HG02798 (cell line): ENCODE measurements around the gene MYH8.

Experiments
- ATAC-seq: cut with Tn5 transposase; IDR thresholded peaks from one replicate; pipeline ENCODE4 v1.9.1; 2021; ENCODE audit warnings: mild to moderate bottlenecking; ENCODE audit not compliant: unreplicated experiment, poor library complexity

Gene MYH8

DNA sequence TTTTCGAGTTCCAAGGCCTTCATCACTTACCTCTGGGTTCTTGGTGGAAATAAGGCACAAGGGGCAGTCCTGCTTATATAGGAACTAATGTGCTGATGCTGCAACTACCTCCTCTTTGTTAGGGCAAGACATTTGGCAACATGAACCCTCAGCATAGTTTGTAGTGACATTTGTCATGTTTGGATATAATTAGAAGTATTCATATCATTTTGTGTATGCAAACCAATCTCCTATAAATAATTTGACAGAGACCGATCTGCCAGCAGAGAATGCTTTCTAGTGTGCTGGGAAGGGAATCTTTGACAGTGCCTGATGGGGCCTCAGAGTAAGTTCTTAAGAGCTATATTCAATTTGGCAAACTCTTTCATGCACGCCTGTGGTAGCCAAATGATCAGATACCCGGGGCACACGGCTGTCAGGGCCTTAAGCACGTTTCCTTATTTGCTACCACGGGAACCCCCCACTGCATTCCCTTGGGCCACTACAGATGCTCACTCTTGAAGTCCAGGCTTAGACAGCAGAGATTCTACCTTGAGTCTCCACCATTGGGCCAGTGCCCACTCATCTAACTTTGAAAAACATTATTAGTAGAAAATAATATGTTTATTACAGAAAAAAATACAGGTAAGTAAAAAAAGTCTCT, at the start of gene MYH8:
TSS of gene MYH8 (minus strand) at position 51 of the 643 bp plus-strand sequence. CDS start 1,723 bp downstream, outside the sequence.
- no peak for ATAC-seq

DNA sequence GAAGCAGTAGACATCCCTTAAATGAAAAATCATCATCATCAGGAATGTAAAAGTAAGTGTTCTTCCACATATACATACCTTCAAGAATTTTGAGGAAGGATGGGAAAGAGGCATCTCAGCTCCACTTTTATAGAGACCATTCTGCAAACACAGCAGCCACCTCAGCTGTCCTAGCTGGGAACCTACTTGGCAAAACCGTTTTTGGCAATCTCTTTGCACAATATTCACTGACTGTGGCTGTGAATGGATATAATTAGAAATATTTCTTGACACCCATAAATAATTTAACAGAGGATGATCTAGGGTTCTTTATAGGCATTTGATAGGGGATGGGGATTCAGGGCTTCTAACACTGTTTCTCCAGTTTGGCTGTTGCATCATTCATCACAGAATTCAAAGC, 47.7 kb upstream of the MYH8 start, which contains the start of gene MYH4:
TSS of gene MYH4 (minus strand) at position 101 of the 400 bp plus-strand sequence. CDS start 2,814 bp downstream, outside the sequence.
- no peak for ATAC-seq

DNA sequence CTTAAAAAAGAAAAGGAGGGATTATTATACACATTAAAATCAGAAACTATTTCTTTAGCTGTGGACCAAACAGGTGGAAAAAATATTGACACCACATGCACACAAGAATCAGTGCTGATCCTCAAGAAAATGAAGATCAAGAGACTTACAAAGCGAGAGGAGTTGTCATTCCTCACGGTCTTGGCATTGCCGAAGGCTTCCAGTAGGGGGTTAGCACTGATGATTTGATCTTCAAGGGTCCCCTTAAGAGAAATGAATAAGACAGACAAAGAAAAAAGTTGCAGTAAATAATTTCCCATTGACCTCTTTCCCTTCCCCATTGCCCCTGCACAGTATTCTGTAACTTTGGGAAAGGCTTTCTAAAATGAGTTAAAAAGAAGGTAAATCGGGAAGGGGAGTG, 41.7 kb upstream of the MYH8 start:
- no peak for ATAC-seq

DNA sequence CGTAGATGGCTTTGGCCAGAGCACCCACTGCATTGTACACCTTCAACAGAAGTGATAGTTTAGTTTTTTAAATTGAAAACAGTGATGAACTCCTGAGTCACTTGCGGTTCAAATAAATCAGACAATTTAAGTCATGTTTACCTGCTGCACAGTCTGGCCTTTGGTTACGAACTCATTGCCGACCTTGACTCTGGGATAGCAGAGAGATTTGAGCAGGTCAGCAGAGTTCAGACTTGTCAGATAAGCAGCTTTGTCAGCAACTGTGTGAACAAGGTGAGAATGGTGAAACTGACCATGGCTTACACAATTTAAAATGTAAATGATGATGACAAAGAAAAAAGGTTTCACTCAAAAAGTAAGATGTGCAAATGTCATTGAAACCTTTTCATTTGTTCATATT, 38.3 kb upstream of the MYH8 start:
- ATAC-seq, result no peak

DNA sequence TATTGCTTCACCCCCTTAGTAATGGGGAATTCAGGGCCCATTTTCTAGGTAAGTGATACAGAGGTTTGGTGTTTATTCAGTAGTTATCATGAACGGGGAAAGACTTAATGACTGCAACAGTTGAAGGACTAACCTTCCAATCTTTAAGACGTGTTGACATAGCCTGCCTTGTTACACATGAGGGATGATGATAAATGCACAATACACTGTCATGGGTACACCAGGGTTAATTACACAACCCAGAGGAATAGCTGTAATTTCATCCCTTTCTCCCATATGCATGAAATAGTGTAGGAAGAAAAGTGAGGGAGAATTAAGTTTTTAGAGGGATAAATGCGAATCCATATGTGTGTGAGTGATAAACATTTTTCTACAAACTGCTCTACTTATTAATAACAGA, 37.0 kb upstream of the MYH8 start:
- no peak for ATAC-seq

DNA sequence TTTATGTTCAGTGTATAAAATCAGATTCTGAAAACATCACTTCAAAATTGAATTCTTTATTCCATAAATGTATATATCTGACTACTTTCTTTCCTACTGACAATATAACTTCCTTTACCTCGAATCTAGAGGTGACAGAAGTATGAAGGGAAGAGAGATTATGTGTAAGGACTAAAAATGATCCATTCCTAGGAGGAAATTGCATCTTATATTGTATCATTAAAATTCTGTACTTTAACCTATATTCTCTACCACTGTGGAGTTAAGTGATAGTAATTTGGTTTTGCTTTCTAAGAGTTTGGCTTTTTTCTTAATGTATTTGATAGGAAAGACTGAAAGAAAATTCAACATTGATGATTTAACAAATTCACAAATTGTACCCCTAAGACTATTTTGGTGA, 36.2 kb upstream of the MYH8 start:
- ATAC-seq, result no peak

DNA sequence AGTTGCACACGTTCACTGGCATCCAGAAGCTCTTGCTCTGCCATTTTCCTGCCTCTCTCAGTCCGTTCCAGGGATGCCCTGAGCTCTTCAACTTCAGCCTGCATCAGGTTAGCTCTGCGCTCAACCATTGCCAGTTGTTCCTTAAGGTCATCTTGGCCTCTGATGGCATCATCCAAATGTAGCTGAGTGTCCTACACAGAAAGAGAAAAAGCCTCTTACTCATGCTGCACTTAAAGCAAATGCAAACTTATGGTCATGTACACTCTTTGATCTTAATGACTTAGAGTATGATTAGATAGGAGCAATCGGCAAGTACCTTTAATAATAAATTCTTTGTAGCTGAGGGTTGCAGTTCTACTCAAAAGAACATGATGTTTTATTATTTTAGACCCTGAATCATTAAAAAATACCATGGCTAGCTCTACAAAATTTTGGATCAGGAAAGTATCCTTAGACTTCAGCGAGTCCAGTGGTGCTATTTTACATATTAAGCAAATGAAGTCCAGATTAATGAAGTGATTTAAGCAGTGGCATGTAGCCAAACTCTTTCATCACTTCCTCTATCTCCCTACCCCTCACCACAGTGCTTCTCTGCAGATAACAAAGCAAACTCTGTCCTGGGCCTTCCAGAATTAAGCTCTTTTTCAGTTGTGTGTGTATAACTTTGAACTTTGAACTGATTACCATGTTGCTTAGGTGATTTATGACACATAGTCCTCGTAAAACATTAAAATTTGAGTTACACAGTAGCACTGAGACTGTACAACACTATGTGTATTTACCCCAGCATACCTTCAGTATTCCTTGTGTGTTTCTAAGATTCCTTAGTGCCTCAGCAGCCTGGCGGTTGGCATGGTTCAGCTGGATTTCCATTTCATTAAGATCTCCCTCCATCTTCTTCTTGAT, 25.5 kb upstream of the MYH8 start:
- no peak for ATAC-seq

DNA sequence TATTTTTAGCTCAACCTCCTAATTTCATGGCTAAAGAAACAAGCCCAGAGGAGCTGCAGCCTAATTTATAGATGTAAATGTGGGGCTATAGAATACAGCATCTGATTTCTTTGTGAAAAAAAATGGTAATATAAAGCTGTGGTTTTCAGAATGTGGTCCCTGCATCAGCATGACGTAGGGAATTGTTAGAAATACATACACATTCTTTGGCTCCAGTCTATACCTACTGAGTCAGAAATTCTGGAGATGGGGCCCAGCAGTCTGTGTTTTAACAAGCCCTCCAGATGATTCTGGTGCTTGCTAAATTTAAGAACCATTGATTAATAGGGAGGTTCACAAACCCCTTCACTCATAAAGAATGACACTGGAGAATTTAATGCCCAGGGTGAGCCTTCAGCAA, 18.1 kb upstream of the MYH8 start:
- no peak for ATAC-seq

DNA sequence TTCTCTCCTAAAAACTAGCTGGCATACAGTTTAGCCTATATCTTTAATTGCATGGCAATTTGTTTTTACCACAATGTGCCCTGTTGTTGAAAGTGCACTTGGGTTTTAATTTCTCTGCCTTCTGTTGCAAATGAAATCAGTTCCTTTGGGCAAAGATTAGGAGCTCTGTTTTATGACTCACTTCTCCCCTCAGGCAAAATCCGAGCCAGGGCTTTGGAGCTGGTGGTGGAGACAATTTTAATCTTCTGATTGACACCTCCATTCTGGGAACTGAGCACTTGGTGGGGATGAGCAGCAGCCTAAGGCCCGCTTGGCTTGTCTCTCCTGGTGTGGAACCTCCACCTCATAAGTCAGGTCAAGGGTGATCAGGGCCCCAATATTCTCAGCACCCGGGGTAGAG, 13.3 kb upstream of the MYH8 start:
- ATAC-seq, result no peak

DNA sequence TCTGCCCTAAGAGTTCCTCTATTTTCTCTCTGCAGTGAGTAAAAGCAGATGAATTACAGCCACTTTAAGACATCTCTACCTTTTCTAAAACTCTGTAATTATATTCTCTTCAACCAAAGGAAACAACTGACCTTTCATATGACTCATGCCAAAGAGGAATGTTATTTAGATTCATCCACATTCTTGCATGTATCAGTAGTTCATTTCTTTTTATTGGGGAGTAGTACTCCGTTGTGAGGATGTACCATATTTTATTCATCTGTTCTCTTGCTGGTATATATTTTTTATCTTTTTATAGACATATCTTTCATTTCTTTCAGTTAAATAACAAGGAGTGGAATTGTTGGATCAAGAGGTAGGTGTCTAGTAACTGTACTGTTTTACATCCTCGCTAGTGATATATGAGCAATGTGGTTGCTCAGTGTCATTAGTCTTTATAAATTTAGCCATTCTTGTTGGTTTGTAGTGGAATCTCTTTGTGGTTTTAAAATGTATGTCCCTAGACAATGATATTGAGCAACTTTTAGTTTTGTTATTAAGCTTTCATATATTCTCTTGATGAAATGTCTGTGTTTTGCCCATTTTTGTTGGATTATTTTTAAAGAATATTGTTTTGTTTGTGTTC, 7.8 kb upstream of the MYH8 start:
- ATAC-seq, result no peak

DNA sequence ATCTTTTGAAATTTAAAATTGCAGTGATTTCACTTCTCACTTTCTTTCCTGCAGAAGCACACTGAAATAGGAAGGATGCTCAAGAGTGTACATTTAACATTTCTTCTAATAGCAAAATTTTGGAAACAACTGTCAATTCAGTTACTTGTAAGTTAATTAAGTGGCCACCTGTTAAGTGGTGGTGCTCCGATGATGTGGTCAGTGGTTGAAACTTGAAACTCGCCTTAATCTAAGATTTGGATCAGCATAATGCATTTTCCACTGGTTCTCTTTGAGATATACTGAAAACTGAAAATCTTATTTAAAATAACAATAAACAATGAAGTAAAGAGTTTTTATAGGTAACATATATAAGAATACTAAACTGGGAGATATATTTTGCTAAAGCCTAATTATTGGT, 7.0 kb upstream of the MYH8 start:
- ATAC-seq, result no peak

DNA sequence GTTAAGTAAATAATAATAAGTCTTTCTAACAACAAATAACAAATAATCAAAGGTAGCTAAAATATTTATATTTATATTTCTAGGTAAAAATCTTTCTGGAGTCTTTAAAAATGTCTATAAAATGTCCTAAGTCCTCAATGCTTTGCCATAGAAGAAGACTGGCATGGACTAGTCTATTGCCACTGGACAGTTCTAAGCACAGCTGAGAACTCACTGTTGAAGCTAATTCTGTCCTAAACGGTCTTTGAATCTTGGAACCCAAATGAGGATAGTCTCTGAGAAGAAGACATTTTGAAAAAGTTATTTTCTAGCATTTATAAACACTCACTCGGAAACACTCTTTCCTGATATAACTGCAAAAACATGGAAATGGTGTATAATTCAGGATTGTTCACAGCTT, 539 bp downstream of the MYH8 start:
- ATAC-seq, result no peak

DNA sequence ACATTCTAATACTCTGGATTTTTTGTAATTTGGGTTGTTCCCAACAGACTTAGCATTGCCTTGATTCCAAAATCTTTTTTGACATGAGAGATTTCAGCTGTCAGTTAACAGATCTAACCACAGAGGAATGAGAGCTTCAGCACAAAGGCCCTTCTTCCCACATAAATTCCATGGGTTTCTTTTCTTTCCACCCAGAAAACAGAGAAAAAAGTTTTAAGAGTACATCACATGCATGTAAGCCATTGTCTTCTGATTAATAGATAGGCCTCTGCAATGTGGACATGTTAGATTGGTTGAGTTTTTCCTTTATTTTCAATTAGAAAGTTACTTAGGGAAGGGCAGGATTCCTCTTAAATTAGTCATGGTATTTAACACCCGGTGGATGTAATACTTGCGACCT, 939 bp downstream of the MYH8 start:
- ATAC-seq, result no peak

DNA sequence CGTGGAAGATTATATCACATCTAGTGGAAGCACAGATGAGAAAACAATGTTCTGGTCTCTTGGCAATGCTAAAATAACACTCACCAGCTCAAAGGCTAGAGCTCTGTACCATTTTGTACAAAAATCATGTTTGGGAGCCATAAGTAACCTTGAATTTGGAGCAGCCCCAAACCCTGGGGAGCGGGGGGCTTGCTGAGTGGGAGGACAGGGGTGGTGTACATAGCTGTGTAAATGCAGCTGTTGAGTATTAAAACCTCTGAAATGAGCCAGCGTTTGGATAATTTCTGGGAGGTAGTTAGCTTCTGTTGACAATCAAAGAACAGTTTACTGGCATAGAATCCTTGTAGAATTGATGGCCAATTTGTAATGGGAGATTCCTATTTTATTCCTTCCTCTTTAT, 4.3 kb downstream of the MYH8 start:
- ATAC-seq, result no peak

DNA sequence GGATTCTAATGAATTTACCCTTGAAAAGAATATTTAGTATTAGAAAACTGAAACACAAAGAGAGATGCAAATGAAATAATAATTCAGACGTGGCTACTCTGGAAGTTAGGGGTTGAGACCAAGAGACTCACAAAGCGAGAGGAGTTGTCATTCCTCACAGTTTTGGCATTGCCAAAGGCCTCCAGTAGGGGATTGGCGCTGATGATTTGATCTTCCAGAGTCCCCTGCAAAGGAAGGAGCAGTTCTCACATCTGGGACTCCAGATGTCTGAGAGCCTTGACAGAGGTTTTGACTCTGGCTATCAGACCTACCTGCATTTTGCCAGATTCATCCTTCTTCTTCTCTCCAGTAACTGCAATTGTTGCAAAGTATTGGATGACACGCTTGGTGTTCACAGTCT, 6.6 kb downstream of the MYH8 start:
- no peak for ATAC-seq

DNA sequence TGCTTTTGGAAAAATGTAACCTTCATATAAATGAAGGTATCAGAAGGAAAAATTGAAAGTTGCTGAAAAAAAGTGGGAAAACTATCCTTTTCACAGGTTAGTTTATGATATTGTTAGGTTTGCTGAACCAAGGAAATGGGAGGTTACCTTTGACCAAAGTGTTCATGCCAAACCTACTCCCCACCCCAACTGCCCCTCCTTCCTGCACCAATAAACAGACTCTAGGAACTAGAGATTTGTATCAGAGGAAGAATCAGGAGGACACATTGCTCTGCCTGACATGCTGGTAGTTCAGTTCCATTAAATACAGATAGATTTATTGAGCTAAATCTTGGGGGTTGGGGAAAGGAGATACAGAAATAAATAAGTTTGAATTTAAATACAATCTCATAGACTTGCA, 18.2 kb downstream of the MYH8 start:
- no peak for ATAC-seq

DNA sequence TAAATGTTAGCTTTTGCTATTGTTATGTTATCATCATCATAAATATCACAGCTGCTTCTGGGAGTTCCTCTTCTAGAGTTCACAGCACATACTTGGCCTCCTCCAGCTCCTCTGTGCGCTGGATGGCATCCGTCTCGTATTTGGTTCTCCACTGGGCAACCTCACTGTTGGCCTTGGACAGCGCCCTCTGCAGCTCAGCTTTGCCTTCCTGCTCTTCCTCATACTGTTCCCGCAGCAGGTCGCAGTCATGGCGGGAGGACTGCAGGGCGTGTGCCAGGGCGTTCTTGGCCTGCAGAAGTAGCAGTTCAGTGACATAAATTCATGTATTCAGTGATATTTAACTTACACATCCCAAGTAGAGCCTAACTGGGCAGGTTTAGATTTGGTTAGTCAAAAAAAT, 23.4 kb downstream of the MYH8 start:
- ATAC-seq, result no peak

DNA sequence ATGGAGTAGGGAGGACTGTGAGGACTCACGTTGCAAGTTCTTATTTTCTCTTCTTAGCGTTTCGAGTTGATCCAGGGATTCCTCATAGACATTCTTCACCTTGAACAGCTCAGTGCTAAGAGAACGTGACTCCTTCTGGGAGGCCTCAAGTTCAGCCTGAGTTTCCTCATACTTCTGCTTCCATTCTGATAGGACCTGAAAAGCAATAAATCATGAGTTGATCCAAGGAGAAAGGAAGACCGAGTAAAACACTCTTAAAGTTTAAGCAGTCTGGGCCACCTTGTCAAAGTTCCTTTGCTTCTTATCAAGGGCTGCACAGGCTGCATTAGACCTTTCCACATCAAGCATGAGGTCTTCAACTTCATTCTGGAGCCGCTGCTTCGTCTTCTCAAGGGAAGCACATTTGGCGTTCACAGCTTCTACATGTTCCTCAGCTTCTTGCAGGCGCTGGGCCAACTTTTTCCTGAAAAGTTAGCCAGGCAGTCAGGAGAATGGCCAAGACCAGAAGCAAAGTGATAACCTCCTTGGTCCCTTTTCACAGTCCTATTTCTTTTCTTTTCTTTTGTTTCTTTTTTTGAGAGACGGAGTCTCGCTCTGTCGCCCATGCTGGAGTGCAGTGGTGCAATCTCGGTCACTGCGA, 25.1 kb downstream of the MYH8 start:
- no peak for ATAC-seq

DNA sequence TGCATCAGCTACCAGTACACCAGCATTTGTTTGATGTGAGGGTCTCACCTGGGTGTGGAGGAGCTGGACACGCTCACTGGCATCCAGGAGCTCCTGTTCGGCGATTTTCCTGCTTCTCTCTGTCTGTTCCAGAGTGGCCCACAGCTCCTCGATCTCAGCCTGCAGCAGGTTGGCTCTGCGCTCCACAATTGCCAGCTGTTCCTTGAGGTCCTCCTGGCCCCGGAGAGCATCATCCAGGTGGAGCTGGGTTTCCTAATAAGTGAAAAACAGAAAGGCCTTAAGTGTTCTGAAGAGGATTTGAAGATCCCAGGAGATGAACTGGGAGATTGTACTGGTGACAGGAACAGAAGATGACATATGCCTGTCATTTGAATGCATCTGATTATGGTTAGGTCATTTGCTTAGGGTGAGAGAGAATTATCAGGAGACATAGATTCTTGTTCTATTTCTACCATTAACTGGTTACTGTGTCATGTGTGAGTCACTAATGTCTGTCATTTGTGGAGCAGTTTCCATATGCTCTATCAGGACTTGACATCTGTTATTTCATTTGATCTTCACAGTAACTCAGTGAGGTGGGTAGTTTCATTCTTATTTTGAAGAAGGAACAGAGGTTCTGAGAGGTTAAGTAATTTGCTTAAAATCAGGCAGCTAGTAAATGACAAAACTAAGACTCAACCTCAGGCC, 27.4 kb downstream of the MYH8 start:
- ATAC-seq, result no peak

DNA sequence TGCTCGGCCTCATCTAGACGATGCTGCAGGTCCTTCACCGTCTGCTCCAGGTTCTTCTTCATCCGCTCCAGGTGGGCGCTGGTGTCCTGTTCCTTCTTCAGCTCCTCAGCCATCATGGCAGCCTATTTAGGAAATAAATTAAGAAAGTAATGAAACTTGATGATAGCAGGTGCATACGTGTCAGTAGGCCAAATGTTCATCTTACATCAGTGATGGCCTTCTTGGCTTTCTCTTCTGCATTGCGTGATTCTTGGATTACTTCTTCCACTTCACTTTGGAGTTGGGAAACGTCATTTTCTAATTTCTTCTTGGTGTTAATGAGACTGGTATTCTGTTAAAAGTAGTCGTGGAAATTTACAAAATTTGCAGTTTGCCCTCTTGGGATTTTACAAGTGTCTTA, 28.9 kb downstream of the MYH8 start:
- ATAC-seq, result no peak
